GM23338 (cell line): ENCODE data around the gene ATP4B. TPM values are rescaled to one million over a fixed set of nuclear protein-coding genes. Genes with fewer than 3 reads are reported as not detected.

Experiments
- ATAC-seq: fragments of 200-7000 bp; cut with Tn5 transposase; 3 replicates; pipeline ENCODE4 v1.9.1; 2020
- DNase-seq: peaks from one replicate; pipeline ENCODE4 v3.0.0-alpha.2; 2015; ENCODE audit warnings: low spot score
- H2AFZ ChIP-seq: fragments of 200-600 bp; sonication (generic); 2 replicates; pipeline ENCODE4 v1.8.0; 2016; ENCODE audit warnings: antibody characterized with exemption, mild to moderate bottlenecking, moderate library complexity
- H3F3A ChIP-seq: fragments of 200-600 bp; sonication (generic); replicated peaks from 2 replicates; pipeline ENCODE4 v1.8.0; 2017; ENCODE audit warnings: antibody characterized with exemption, mixed run types, low read depth
- H3K27ac ChIP-seq: fragments of 200-600 bp; sonication (generic); 2 replicates; pipeline ENCODE4 v1.6.1; 2016; ENCODE audit warnings: low read depth
- H3K27me3 ChIP-seq: fragments of 200-600 bp; sonication (generic); 2 replicates; pipeline ENCODE4 v1.8.0; 2016; ENCODE audit warnings: mild to moderate bottlenecking, mixed run types, moderate library complexity; ENCODE audit not compliant: insufficient read depth
- H3K36me3 ChIP-seq: fragments of 200-600 bp; sonication (generic); 2 replicates; pipeline ENCODE4 v1.8.0; 2016; ENCODE audit warnings: mild to moderate bottlenecking; ENCODE audit not compliant: insufficient read depth
- H3K4me1 ChIP-seq: fragments of 200-600 bp; sonication (generic); 2 replicates; pipeline ENCODE4 v1.8.0; 2016; ENCODE audit warnings: mild to moderate bottlenecking, moderate library complexity; ENCODE audit not compliant: insufficient read depth
- H3K4me2 ChIP-seq: fragments of 200-600 bp; sonication (generic); 2 replicates; pipeline ENCODE4 v1.7.1; 2017; ENCODE audit warnings: mixed run types
- H3K4me3 ChIP-seq: fragments of 200-600 bp; sonication (generic); 2 replicates; pipeline ENCODE4 v1.6.1; 2016; ENCODE audit warnings: mixed run types
- H3K79me2 ChIP-seq: fragments of 200-600 bp; sonication (generic); replicated peaks from 2 replicates; pipeline ENCODE4 v1.8.0; 2017; ENCODE audit warnings: mild to moderate bottlenecking; ENCODE audit not compliant: insufficient read depth
- H3K9me2 ChIP-seq: fragments of 200-600 bp; sonication (generic); 2 replicates; pipeline ENCODE4 v1.8.0; 2017; ENCODE audit not compliant: insufficient read depth
- H4K20me1 ChIP-seq: fragments of 200-600 bp; sonication (generic); replicated peaks from 2 replicates; pipeline ENCODE4 v1.8.0; 2017; ENCODE audit warnings: mild to moderate bottlenecking; ENCODE audit not compliant: insufficient read depth
- H3K27ac Mint-ChIP-seq: 2 replicates; pipeline ENCODE4 v1.8.0; 2020; ENCODE audit warnings: inconsistent platforms, mild to moderate bottlenecking, moderate library complexity, mixed read lengths
- H3K27me3 Mint-ChIP-seq: 3 replicates; pipeline ENCODE4 v1.8.0; 2022; ENCODE audit warnings: low read depth, mild to moderate bottlenecking, moderate library complexity, mixed read lengths, inconsistent platforms; ENCODE audit not compliant: insufficient read depth, poor library complexity
- H3K36me3 Mint-ChIP-seq: 3 replicates; pipeline ENCODE4 v1.8.0; 2021; ENCODE audit warnings: low read depth, mild to moderate bottlenecking, inconsistent platforms, moderate library complexity, mixed read lengths
- H3K4me1 Mint-ChIP-seq: 3 replicates; pipeline ENCODE4 v1.8.0; 2020; ENCODE audit warnings: mild to moderate bottlenecking, inconsistent platforms, mixed read lengths
- H3K4me3 Mint-ChIP-seq: 3 replicates; pipeline ENCODE4 v1.8.0; 2021; ENCODE audit warnings: moderate library complexity, mild to moderate bottlenecking, inconsistent platforms, mixed read lengths
- H3K9me3 Mint-ChIP-seq: 3 replicates; pipeline ENCODE4 v1.8.0; 2020; ENCODE audit warnings: moderate library complexity, mild to moderate bottlenecking, inconsistent platforms, mixed read lengths
- CREB1 ChIP-seq: fragments of 250-450 bp; sonication (Bioruptor Pico); IDR thresholded peaks from 2 replicates; pipeline ENCODE4 v1.5.0; 2020; ENCODE audit warnings: low read depth, mild to moderate bottlenecking, moderate library complexity
- EZH2 ChIP-seq: fragments of 200-600 bp; sonication (generic); IDR thresholded peaks from one replicate; pipeline ENCODE4 v1.8.0; 2017; ENCODE audit warnings: antibody characterized with exemption, mild to moderate bottlenecking, low read depth; ENCODE audit not compliant: unreplicated experiment
- EZH2phosphoT487 ChIP-seq: fragments of 200-600 bp; sonication (generic); IDR thresholded peaks from one replicate; pipeline ENCODE4 v1.8.1; 2018; ENCODE audit warnings: antibody characterized with exemption; ENCODE audit not compliant: unreplicated experiment
- JUNB ChIP-seq: IDR thresholded peaks from one replicate; pipeline ENCODE4 v1.6.1; 2016; ENCODE audit warnings: antibody characterized with exemption; ENCODE audit not compliant: unreplicated experiment
- STAT1 ChIP-seq: IDR thresholded peaks from one replicate; pipeline ENCODE4 v1.6.1; 2016; ENCODE audit warnings: antibody characterized with exemption; ENCODE audit not compliant: unreplicated experiment
- polyA plus RNA-seq: library from polyadenylated mRNA; unstranded; fragments of >200 nt; fragmentation: Nextera tagmentation; extraction: Ambion mirVana; gene quantifications from 2 replicates; pipeline ENCODE4 v1.2.1, GENCODE V29; 2016
- total RNA-seq: library from RNA; depleted of rRNA; stranded (reverse); fragments of >200 nt; shearing (Covaris generic); gene quantifications from 2 replicates; pipeline ENCODE4 v1.2.3, GENCODE V29; 2014
- TF ChIP-seq, protein P1 (sequence below), 2 experiments: fragments of 200-600 bp in 1 of 2; sonication (generic) in 1 of 2; conservative IDR thresholded peaks; 2 replicates each; pipeline versions ENCODE4 v1.5.1 to v1.6.1; 2016 to 2017; ENCODE audit warnings: antibody characterized with exemption in 2 of 2, low read depth in 2 of 2, mild to moderate bottlenecking in 2 of 2, moderate library complexity in 1 of 2
- TF ChIP-seq, protein P2 (sequence below): IDR thresholded peaks from one replicate; pipeline ENCODE4 v1.6.1; 2018; ENCODE audit warnings: antibody characterized with exemption; ENCODE audit not compliant: unreplicated experiment
- TF ChIP-seq, protein P3 (sequence below): fragments of 250-450 bp; sonication (Bioruptor Pico); IDR thresholded peaks from 2 replicates; pipeline ENCODE4 v1.5.0; 2020; ENCODE audit warnings: mild to moderate bottlenecking, moderate library complexity
- TF ChIP-seq, protein P4 (sequence below): IDR thresholded peaks from 2 replicates; pipeline ENCODE4 v1.6.1; 2016; ENCODE audit warnings: antibody characterized with exemption

The ATP4B gene
- total and polyA plus RNA-seq, 2 experiments from 2014 or later: not detected

DNA sequence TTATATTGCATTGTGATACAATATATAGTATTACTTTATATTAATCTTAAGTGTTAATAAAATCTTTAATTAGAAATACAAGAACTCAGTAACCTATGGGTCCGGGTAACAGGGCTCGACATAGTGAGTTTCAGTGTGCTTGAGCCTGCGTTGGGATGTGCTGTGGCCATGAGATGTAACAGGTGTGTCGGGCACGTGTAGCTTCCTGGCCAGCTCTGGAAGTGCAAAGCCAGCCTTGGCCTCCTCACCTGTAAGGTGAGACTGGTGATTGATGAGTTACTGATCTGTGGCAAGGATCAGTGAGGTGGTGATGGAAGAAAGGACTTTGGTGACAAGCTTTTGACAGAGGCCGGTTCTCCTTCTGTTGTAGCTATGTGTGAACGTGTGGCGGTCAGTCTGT, 19.2 kb downstream of the ATP4B start (continued):
- TF ChIP-seq, protein P1, sequence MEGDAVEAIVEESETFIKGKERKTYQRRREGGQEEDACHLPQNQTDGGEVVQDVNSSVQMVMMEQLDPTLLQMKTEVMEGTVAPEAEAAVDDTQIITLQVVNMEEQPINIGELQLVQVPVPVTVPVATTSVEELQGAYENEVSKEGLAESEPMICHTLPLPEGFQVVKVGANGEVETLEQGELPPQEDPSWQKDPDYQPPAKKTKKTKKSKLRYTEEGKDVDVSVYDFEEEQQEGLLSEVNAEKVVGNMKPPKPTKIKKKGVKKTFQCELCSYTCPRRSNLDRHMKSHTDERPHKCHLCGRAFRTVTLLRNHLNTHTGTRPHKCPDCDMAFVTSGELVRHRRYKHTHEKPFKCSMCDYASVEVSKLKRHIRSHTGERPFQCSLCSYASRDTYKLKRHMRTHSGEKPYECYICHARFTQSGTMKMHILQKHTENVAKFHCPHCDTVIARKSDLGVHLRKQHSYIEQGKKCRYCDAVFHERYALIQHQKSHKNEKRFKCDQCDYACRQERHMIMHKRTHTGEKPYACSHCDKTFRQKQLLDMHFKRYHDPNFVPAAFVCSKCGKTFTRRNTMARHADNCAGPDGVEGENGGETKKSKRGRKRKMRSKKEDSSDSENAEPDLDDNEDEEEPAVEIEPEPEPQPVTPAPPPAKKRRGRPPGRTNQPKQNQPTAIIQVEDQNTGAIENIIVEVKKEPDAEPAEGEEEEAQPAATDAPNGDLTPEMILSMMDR (conservative IDR thresholded peaks at IDR 0.05; ENCODE audit: low read depth in 2 of 2): no peak

DNA sequence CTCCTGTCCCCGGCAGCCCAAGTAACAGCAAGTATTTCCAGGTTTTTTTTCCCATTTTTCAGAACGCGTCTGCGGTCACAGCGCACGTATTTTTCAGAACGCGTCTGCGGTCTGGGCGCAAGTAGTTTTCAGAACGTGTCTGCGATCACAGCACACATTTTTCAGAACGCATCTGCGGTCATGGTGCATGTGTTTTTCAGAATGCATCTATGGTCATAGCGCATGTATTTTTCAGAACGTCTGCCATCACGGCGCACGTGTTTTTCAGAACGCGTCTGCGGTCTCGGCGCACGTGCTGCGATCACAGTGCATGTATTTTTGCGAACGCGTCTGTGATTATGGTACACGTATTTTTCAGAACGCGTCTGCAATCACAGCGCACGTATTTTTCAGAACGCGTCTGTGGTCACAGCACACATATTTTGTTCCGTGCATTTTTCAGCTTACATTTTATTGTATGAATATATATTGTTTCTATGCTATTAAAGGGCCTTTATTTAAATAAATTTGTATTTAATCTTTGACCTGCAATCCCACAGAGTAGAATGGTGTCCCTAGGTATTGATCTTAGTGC, 19.7 kb downstream of the ATP4B start:
- no peak overlapping the region for H3K4me2 ChIP-seq
- H3K27me3 ChIP-seq: no peaks in the 10 kb centered on the region
- no peak overlapping the region for H3K4me3 ChIP-seq
- Mint-ChIP-seq H3K27ac (no peak overlapping the region), H3K27me3 (peaks cover 6% of the 10 kb centered on the region), H3K4me1 (no peaks in the 10 kb centered on the region), H3K9me3 (peaks cover 18% of the 10 kb centered on the region; the same call in 2 of the 3 replicates), H3K4me3 (no peak overlapping the region), H3K36me3 (peaks cover 89% of the 10 kb centered on the region)
- no peaks in the 10 kb centered on the region for H3K4me1 ChIP-seq
- no peak overlapping the region for H3K27ac ChIP-seq
- no peak overlapping the region for H2AFZ ChIP-seq
- TF ChIP-seq, protein P2, sequence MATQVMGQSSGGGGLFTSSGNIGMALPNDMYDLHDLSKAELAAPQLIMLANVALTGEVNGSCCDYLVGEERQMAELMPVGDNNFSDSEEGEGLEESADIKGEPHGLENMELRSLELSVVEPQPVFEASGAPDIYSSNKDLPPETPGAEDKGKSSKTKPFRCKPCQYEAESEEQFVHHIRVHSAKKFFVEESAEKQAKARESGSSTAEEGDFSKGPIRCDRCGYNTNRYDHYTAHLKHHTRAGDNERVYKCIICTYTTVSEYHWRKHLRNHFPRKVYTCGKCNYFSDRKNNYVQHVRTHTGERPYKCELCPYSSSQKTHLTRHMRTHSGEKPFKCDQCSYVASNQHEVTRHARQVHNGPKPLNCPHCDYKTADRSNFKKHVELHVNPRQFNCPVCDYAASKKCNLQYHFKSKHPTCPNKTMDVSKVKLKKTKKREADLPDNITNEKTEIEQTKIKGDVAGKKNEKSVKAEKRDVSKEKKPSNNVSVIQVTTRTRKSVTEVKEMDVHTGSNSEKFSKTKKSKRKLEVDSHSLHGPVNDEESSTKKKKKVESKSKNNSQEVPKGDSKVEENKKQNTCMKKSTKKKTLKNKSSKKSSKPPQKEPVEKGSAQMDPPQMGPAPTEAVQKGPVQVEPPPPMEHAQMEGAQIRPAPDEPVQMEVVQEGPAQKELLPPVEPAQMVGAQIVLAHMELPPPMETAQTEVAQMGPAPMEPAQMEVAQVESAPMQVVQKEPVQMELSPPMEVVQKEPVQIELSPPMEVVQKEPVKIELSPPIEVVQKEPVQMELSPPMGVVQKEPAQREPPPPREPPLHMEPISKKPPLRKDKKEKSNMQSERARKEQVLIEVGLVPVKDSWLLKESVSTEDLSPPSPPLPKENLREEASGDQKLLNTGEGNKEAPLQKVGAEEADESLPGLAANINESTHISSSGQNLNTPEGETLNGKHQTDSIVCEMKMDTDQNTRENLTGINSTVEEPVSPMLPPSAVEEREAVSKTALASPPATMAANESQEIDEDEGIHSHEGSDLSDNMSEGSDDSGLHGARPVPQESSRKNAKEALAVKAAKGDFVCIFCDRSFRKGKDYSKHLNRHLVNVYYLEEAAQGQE: no peak
- TF ChIP-seq JUNB (no peak), EZH2phosphoT487 (no peak), STAT1 (no peak), CREB1 (CRISPR knock-in tag) (no peak), EZH2 (no peak)
- TF ChIP-seq, protein P3, sequence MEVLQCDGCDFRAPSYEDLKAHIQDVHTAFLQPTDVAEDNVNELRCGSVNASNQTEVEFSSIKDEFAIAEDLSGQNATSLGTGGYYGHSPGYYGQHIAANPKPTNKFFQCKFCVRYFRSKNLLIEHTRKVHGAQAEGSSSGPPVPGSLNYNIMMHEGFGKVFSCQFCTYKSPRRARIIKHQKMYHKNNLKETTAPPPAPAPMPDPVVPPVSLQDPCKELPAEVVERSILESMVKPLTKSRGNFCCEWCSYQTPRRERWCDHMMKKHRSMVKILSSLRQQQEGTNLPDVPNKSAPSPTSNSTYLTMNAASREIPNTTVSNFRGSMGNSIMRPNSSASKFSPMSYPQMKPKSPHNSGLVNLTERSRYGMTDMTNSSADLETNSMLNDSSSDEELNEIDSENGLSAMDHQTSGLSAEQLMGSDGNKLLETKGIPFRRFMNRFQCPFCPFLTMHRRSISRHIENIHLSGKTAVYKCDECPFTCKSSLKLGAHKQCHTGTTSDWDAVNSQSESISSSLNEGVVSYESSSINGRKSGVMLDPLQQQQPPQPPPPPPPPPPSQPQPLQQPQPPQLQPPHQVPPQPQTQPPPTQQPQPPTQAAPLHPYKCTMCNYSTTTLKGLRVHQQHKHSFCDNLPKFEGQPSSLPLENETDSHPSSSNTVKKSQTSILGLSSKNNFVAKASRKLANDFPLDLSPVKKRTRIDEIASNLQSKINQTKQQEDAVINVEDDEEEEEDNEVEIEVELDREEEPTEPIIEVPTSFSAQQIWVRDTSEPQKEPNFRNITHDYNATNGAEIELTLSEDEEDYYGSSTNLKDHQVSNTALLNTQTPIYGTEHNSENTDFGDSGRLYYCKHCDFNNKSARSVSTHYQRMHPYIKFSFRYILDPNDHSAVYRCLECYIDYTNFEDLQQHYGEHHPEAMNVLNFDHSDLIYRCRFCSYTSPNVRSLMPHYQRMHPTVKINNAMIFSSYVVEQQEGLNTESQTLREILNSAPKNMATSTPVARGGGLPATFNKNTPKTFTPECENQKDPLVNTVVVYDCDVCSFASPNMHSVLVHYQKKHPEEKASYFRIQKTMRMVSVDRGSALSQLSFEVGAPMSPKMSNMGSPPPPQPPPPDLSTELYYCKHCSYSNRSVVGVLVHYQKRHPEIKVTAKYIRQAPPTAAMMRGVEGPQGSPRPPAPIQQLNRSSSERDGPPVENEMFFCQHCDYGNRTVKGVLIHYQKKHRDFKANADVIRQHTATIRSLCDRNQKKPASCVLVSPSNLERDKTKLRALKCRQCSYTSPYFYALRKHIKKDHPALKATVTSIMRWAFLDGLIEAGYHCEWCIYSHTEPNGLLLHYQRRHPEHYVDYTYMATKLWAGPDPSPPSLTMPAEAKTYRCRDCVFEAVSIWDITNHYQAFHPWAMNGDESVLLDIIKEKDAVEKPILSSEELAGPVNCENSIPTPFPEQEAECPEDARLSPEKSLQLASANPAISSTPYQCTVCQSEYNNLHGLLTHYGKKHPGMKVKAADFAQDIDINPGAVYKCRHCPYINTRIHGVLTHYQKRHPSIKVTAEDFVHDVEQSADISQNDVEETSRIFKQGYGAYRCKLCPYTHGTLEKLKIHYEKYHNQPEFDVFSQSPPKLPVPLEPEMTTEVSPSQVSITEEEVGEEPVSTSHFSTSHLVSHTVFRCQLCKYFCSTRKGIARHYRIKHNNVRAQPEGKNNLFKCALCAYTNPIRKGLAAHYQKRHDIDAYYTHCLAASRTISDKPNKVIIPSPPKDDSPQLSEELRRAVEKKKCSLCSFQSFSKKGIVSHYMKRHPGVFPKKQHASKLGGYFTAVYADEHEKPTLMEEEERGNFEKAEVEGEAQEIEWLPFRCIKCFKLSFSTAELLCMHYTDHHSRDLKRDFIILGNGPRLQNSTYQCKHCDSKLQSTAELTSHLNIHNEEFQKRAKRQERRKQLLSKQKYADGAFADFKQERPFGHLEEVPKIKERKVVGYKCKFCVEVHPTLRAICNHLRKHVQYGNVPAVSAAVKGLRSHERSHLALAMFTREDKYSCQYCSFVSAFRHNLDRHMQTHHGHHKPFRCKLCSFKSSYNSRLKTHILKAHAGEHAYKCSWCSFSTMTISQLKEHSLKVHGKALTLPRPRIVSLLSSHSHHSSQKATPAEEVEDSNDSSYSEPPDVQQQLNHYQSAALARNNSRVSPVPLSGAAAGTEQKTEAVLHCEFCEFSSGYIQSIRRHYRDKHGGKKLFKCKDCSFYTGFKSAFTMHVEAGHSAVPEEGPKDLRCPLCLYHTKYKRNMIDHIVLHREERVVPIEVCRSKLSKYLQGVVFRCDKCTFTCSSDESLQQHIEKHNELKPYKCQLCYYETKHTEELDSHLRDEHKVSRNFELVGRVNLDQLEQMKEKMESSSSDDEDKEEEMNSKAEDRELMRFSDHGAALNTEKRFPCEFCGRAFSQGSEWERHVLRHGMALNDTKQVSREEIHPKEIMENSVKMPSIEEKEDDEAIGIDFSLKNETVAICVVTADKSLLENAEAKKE (CRISPR knock-in tag): no peak
- TF ChIP-seq, protein P4, sequence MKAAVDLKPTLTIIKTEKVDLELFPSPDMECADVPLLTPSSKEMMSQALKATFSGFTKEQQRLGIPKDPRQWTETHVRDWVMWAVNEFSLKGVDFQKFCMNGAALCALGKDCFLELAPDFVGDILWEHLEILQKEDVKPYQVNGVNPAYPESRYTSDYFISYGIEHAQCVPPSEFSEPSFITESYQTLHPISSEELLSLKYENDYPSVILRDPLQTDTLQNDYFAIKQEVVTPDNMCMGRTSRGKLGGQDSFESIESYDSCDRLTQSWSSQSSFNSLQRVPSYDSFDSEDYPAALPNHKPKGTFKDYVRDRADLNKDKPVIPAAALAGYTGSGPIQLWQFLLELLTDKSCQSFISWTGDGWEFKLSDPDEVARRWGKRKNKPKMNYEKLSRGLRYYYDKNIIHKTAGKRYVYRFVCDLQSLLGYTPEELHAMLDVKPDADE: no peak
- H3K36me3 ChIP-seq: peaks cover 24% of the 10 kb centered on the region
- ATAC-seq (no peak), DNase-seq (no peak)
- H3K79me2 ChIP-seq: no peaks in the 10 kb centered on the region
- no peaks in the 10 kb centered on the region for H3F3A ChIP-seq
- no peaks in the 10 kb centered on the region for H3K9me2 ChIP-seq
- peaks cover 3% of the 10 kb centered on the region for H4K20me1 ChIP-seq
